ENCODE data around the gene GSTCD.
"Not testable (repeated sequence)": the region's sequence is repeated elsewhere in the genome, so short reads cannot be mapped to it uniquely, and the experiment has no call there.

Gene GSTCD

GRCh38 chr4:105714932-105715331, 6.3 kb downstream of the GSTCD start:
- no peak for TF ChIP-seq CTCF (IDR thresholded peaks at IDR 0.05; ENCODE audit: borderline replicate concordance, insufficient read depth, low read depth, low read length)
- no peak overlapping the region for H3K4me3 ChIP-seq (ENCODE audit: low read depth, low read length)

DNA sequence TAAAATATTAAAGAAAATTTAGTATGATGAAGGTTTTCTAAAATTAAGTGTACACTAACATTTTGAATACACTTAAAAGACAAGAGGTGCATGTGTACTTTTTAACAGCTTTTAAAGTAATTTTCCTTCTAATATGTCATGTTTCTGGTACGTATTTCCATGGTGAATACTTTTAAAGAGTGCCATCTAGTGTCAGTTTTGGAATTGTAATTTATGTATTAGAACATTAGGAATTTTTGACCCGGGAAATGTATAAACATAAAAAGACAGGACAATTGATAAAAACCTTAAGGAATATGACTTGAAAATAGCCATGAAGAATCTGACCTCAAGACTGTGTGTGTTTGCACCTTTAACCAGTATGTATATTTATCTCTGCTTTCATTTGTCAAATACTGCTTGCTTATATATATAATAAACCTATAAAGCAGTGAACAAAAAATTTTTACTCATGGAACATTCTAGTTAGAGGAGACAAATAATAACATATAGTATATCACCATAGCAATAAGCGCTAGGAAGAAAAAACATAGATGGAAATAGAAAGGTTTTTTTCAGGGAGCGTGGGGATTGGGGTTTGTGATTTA, 7.2 kb downstream of the GSTCD start:
- TF ChIP-seq CTCF (IDR thresholded peaks at IDR 0.05; ENCODE audit: borderline replicate concordance, insufficient read depth, low read depth, low read length), result no peak
- no peak overlapping the region for H3K4me3 ChIP-seq (ENCODE audit: low read depth, low read length)

DNA sequence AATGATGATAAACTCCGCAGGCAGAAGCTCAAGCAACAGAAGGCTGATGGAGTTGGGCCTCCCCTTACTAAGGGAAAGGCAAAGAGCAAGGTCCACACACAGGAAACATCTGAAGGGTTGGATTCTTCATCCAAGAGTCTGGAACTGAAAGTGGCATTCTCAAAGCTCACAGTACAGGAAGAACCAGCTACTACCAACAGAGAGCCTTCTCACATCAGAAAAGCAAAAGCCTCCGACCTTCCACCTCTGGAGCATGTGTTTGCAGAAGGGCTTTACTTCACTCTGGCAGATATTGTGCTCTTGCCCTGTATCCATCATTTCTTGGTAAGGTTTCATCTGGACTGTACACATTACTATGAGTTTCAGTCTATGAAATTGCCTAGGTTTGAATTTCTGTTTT, 10.6 kb downstream of the GSTCD start:
- H3K4me3 ChIP-seq (ENCODE audit: low read depth, low read length), result no peak overlapping the region
- TF ChIP-seq CTCF (IDR thresholded peaks at IDR 0.05; ENCODE audit: borderline replicate concordance, insufficient read depth, low read depth, low read length), result no peak

DNA sequence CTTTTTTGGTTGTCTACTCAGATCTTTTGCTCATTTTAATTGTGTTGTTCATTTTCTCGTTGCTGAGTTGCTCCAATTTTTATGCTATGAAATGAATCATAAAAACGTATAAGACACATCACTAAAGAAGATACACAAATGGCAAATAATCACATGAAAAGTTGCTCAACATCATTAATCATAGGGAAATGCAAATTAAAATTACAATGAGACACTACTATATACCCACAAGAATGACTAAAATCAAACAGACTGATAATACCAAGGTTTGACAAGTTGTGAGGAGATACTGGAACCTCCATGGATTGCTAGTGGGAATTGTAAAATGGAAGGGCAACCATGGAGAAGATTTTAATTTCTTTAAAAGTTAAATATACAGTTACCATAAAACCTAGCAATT, 17.0 kb downstream of the GSTCD start:
- no peak overlapping the region for H3K4me3 ChIP-seq (ENCODE audit: low read depth, low read length)
- TF ChIP-seq CTCF (IDR thresholded peaks at IDR 0.05; ENCODE audit: borderline replicate concordance, insufficient read depth, low read depth, low read length), result no peak

GRCh38 chr4:105729895-105730294, 21.3 kb downstream of the GSTCD start:
- not testable (repeated sequence) for H3K4me3 ChIP-seq (ENCODE audit: low read depth, low read length)

DNA sequence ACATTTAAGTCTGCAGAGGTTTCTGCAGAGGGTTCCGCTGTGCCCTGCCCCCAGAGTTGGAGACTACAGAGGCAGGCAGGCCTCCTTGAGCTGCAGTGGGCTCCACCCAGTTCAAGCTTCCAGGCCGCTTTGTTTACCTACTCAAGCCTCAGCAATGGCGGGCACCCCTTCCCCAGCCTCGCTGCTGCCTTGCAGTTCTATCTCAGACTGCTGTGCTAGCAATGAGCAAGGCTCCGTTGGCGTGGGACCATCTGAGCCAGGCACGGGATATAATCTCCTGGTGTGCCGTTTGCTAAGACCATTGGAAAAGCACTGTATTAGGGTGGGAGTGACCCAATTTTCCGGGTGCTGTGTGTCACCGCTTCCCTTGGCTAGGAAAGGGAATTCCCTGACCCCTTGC, 26.6 kb downstream of the GSTCD start:
- not testable (repeated sequence) for H3K4me3 ChIP-seq (ENCODE audit: low read depth, low read length)

GRCh38 chr4:105741548-105741947, 33.0 kb downstream of the GSTCD start:
- no peak overlapping the region for H3K4me3 ChIP-seq (ENCODE audit: low read depth, low read length)
- no peak for TF ChIP-seq CTCF (IDR thresholded peaks at IDR 0.05; ENCODE audit: borderline replicate concordance, insufficient read depth, low read depth, low read length)

GRCh38 chr4:105748222-105748621, 39.6 kb downstream of the GSTCD start:
- no peak overlapping the region for H3K4me3 ChIP-seq (ENCODE audit: low read depth, low read length)
- no peak for TF ChIP-seq CTCF (IDR thresholded peaks at IDR 0.05; ENCODE audit: borderline replicate concordance, insufficient read depth, low read depth, low read length)

All from GM12875 (cell line).